ENCODE data around the gene AGA. TPM values are rescaled to one million over a fixed set of nuclear protein-coding genes. Genes with fewer than 3 reads are reported as not detected.

AGA gene
- total and polyA plus RNA-seq, 4 donors: 13.3 to 25.3 (median 20.2) TPM

DNA sequence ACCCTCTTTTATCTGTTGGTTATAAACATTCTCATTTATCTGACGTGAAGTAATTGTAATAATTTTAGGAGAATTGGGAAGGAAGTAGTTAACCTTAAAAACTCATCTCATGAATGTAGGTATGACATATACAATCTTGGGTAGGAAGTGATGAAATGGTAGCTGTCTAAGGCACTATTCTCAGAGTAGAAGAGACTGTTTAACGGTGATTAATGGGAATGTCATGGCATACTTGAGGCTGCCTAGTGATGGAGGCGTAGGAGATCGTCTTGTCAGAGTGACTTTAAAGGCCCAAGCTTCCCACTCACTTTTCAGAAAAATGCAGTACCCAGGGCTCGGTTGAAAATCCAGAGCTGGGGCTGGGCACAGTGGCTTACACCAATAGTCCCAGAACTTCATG lies 19.4 kb upstream of the AGA start:
- Histone ChIP-seq H3K9me3 (ENCODE audit: control insufficient read depth in 4 of 4, insufficient read depth in 3 of 4, low read length in 3 of 4) (no peaks in the 10 kb centered on the region), H3K4me3 (no peak overlapping the region), H3K27ac (ENCODE audit: low read depth in 1 of 2, low read length in 1 of 2) (no peak overlapping the region), H3K9ac (ENCODE audit: insufficient read depth in 1 of 2, low read length in 2 of 2) (no peak overlapping the region), H3K36me3 (ENCODE audit: control insufficient read depth in 4 of 4, insufficient read depth in 4 of 4, low read length in 4 of 4) (no peaks in the 10 kb centered on the region), H3K4me1 (ENCODE audit: control insufficient read depth in 5 of 5, insufficient read depth in 5 of 5, low read length in 5 of 5) (no peaks in the 10 kb centered on the region), H3K27me3 (ENCODE audit: control insufficient read depth in 3 of 3, insufficient read depth in 3 of 3, low read length in 2 of 3) (no peaks in the 10 kb centered on the region)
- TF ChIP-seq, protein P1, sequence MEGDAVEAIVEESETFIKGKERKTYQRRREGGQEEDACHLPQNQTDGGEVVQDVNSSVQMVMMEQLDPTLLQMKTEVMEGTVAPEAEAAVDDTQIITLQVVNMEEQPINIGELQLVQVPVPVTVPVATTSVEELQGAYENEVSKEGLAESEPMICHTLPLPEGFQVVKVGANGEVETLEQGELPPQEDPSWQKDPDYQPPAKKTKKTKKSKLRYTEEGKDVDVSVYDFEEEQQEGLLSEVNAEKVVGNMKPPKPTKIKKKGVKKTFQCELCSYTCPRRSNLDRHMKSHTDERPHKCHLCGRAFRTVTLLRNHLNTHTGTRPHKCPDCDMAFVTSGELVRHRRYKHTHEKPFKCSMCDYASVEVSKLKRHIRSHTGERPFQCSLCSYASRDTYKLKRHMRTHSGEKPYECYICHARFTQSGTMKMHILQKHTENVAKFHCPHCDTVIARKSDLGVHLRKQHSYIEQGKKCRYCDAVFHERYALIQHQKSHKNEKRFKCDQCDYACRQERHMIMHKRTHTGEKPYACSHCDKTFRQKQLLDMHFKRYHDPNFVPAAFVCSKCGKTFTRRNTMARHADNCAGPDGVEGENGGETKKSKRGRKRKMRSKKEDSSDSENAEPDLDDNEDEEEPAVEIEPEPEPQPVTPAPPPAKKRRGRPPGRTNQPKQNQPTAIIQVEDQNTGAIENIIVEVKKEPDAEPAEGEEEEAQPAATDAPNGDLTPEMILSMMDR (IDR thresholded peaks at IDR 0.05; ENCODE audit: control extremely low read depth, extremely low read depth): no peak
- no peak for DNase-seq
- ATAC-seq (ENCODE audit: insufficient read depth, low FRiP score): no peak
- WGBS, 2 donors: 86 to 89% methylated on average over 5 of the region's 5 CpGs

DNA sequence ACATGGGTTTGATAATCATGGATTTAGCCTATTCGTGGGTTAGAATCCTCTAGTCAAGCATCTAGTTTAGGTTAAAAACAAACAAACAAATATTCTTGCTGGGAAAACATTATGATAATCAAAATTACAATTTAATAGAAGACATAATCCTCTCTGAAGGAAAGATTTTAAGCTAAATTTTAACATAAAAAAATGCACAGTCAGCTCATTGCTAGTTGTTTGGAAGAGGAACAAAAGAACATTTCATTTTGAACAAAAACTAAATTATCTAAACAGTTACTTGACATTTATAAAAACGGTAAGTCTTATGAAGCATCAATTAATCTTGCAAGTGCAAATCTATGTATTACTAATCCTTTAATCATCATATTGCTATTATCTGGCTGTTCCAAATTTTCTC lies 18.2 kb upstream of the AGA start:
- 83 to 95% methylated on average over 2 of the region's 2 CpGs for WGBS, 2 donors
- ATAC-seq (ENCODE audit: insufficient read depth, low FRiP score): no peak
- DNase-seq: no peak

DNA sequence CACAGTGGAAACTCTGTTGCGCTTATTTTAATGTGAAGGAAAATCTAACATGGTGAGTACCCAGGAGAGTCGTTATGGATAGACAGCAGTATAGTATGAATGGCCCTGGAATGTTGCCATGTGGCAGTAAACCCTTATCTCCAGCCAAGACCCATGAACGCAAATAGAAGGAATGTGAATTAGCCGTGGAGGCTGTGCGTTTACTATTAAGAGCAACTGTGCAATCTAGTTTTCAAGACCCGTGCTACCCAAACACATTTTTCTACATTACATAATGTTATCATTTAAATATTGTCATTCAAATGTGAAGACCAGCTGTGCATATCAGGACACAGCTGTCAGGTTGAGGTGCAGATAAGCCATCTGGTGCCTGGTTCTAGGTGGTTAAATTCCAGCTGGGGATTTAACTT lies 13.3 kb upstream of the AGA start:
- H3K27ac ChIP-seq (ENCODE audit: low read depth in 1 of 2, low read length in 1 of 2): no peak overlapping the region
- WGBS, 2 donors: 46 to 72% methylated on average over 6 of the region's 6 CpGs
- no peak overlapping the region for H3K4me3 ChIP-seq
- H3K36me3 ChIP-seq (ENCODE audit: control insufficient read depth in 4 of 4, insufficient read depth in 4 of 4, low read length in 4 of 4): no peaks in the 10 kb centered on the region
- ATAC-seq (ENCODE audit: insufficient read depth, low FRiP score): no peak
- TF ChIP-seq, protein P1 (IDR thresholded peaks at IDR 0.05; ENCODE audit: control extremely low read depth, extremely low read depth): no peak
- no peaks in the 10 kb centered on the region for H3K9me3 ChIP-seq (ENCODE audit: control insufficient read depth in 4 of 4, insufficient read depth in 3 of 4, low read length in 3 of 4)
- no peak overlapping the region for H3K9ac ChIP-seq (ENCODE audit: insufficient read depth in 1 of 2, low read length in 2 of 2)
- H3K27me3 ChIP-seq (ENCODE audit: control insufficient read depth in 3 of 3, insufficient read depth in 3 of 3, low read length in 2 of 3): no peaks in the 10 kb centered on the region
- peaks cover 0 to 3% (median 0%) of the 10 kb centered on the region in 5 donors for H3K4me1 ChIP-seq (ENCODE audit: control insufficient read depth in 5 of 5, insufficient read depth in 5 of 5, low read length in 5 of 5)
- peak; percentile 31 to 67 (median 58) for DNase-seq

More for the DNA sequence above, 18.2 kb upstream of the AGA start:
- TF ChIP-seq, protein P1 (IDR thresholded peaks at IDR 0.05; ENCODE audit: control extremely low read depth, extremely low read depth): no peak
- no peak overlapping the region for H3K27ac ChIP-seq (ENCODE audit: low read depth in 1 of 2, low read length in 1 of 2)
- no peak overlapping the region for H3K4me3 ChIP-seq
- no peak overlapping the region for H3K9ac ChIP-seq (ENCODE audit: insufficient read depth in 1 of 2, low read length in 2 of 2)
- no peaks in the 10 kb centered on the region for H3K9me3 ChIP-seq (ENCODE audit: control insufficient read depth in 4 of 4, insufficient read depth in 3 of 4, low read length in 3 of 4)
- peaks cover 0 to 2% (median 0%) of the 10 kb centered on the region in 5 donors for H3K4me1 ChIP-seq (ENCODE audit: control insufficient read depth in 5 of 5, insufficient read depth in 5 of 5, low read length in 5 of 5)
- H3K27me3 ChIP-seq (ENCODE audit: control insufficient read depth in 3 of 3, insufficient read depth in 3 of 3, low read length in 2 of 3): no peaks in the 10 kb centered on the region
- H3K36me3 ChIP-seq (ENCODE audit: control insufficient read depth in 4 of 4, insufficient read depth in 4 of 4, low read length in 4 of 4): no peaks in the 10 kb centered on the region

DNA sequence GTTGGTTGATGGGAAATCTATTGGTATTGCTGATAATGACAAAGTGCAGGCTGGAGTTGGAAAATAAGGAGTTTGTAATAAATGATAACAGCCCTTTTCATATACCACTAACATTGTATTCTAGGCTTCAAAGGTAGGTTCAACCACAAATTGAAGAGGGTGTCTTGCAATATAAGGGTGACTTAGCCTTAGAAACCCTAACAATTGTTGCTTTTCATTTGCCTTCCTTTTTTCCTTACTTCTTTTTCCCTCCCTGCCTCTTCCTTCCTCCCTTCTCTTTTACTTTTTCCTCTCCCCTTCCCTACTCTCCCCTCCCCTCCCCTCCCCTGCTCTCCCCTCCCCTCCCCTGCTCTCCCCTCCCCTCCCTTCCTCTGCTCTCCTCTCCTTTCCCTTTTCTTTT lies 10.9 kb upstream of the AGA start:
- Histone ChIP-seq H3K9ac (ENCODE audit: insufficient read depth in 1 of 2, low read length in 2 of 2) (no peak overlapping the region), H3K27ac (ENCODE audit: low read depth in 1 of 2, low read length in 1 of 2) (no peak overlapping the region), H3K36me3 (ENCODE audit: control insufficient read depth in 4 of 4, insufficient read depth in 4 of 4, low read length in 4 of 4) (no peaks in the 10 kb centered on the region), H3K27me3 (ENCODE audit: control insufficient read depth in 3 of 3, insufficient read depth in 3 of 3, low read length in 2 of 3) (no peaks in the 10 kb centered on the region), H3K4me1 (ENCODE audit: control insufficient read depth in 5 of 5, insufficient read depth in 5 of 5, low read length in 5 of 5) (peaks cover 0 to 3% (median 0%) of the 10 kb centered on the region in 5 donors), H3K4me3 (no peak overlapping the region), H3K9me3 (ENCODE audit: control insufficient read depth in 4 of 4, insufficient read depth in 3 of 4, low read length in 3 of 4) (no peaks in the 10 kb centered on the region)
- DNase-seq (no peak), ATAC-seq (ENCODE audit: insufficient read depth, low FRiP score) (no peak)
- TF ChIP-seq, protein P1 (IDR thresholded peaks at IDR 0.05; ENCODE audit: control extremely low read depth, extremely low read depth): no peak
